Breast epithelium (tissue), 3 donors: Measurements from ENCODE around the gene HSPA1B.

Experiments
- CTCF ChIP-seq, 3 donors: fragments of 450-650 bp; IDR thresholded peaks; one replicate each; pipeline ENCODE4 v1.5.1; 2016 to 2017; ENCODE audit warnings: antibody characterized with exemption in 3 of 3, mild to moderate bottlenecking in 3 of 3, moderate library complexity in 3 of 3
- POLR2A ChIP-seq: fragments of 450-650 bp; IDR thresholded peaks from one replicate; pipeline ENCODE4 v1.6.1; 2016; ENCODE audit warnings: antibody characterized with exemption, mild to moderate bottlenecking, moderate library complexity
- POLR2AphosphoS5 ChIP-seq, 3 donors: sonication (generic); formaldehyde crosslinking; IDR thresholded peaks; one replicate each; pipeline ENCODE4 v1.6.1; 2017; ENCODE audit warnings: antibody characterized with exemption in 3 of 3

GRCh38 chr6:31811645-31812044, 15.9 kb upstream of the HSPA1B start:
- no peak for TF ChIP-seq POLR2A
- no peak for TF ChIP-seq CTCF (IDR thresholded peaks at IDR 0.05)
- no peak for TF ChIP-seq POLR2AphosphoS5 (IDR thresholded peaks at IDR 0.05)
